Measurements from ENCODE around the gene COL8A1.

COL8A1 gene

DNA sequence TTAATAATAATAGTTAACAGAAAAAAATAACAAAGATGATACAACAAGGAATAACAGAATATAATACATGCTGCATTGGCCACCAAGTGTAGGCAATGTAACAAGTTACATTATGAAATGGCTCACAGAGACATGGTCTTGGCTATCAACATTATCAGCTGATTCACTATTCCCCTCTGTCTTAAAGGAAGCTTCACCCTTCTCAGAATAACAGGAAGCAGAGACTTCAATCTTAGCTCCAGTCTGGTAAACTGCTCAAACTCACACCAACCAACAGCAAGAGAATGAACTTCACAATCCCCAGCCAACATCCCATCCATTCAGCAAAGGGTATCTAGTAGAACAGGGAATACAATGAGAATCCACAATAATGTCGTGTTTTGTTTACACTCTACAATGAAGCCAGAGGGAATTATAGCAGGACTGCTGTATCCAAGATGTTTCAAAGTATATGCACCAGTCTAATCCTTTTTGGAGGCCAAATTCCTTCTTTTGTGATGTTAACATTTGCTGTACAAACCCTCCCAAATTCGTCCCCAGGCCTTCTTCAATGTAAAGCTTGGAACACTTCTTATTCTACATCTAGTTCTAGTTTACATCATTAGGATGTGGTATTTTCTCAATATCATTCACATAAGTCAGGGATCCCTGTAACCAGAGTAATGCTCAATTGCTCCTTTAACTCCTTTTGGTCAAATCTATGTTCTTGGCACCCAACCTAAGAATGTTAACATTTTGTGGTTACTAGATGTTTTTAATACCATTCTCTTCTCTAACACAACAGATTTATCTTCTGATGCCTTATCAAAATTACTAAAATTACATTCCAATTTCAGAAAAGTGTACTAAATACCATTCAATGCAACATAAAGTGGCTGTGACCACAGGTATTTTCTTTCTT, 126.9 kb downstream of the COL8A1 start:
- TF ChIP-seq, protein P1, sequence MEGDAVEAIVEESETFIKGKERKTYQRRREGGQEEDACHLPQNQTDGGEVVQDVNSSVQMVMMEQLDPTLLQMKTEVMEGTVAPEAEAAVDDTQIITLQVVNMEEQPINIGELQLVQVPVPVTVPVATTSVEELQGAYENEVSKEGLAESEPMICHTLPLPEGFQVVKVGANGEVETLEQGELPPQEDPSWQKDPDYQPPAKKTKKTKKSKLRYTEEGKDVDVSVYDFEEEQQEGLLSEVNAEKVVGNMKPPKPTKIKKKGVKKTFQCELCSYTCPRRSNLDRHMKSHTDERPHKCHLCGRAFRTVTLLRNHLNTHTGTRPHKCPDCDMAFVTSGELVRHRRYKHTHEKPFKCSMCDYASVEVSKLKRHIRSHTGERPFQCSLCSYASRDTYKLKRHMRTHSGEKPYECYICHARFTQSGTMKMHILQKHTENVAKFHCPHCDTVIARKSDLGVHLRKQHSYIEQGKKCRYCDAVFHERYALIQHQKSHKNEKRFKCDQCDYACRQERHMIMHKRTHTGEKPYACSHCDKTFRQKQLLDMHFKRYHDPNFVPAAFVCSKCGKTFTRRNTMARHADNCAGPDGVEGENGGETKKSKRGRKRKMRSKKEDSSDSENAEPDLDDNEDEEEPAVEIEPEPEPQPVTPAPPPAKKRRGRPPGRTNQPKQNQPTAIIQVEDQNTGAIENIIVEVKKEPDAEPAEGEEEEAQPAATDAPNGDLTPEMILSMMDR (IDR thresholded peaks at IDR 0.05; ENCODE audit: low read depth, low read length): no peak
- H3K4me3 ChIP-seq (ENCODE audit: low read depth, low read length): no peak overlapping the region

DNA sequence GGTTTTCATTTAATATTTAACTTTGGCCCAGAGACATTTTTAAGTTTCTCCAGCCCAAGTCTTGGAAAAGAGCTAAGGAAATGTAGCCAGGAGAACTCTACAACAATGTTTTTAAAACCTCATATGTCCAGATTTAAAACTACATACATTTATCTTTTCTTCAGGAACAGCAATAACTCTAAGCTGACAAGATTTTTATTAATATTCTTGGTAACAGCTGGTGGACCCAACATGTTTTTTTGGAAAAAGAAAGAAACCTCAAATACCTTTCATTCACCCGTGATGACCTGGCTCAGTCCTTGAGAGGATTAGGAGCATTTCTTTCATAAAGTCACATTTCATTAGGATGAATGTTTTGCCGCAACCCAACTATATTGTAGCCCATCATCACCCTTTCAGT, 128.9 kb downstream of the COL8A1 start:
- TF ChIP-seq, protein P1 (IDR thresholded peaks at IDR 0.05; ENCODE audit: low read depth, low read length): no peak
- H3K4me3 ChIP-seq (ENCODE audit: low read depth, low read length): no peak overlapping the region

DNA sequence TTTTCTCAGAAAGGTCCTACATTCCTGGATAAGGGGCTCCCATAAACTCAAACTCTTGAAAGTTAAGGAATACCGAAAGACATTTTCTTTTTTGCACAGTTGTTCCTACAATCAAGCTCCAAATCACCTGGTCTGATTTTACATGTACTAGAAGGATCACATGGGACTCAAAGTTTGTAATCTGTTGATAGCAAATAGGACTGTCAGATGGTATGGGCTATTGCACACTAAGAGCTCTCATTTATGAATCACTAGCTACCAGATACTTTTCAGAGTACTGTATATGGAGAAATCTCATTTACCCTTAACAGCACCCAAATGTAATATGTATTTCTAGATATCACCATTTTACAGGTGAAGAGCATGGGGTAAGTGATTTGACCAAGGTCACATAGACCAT, 129.7 kb downstream of the COL8A1 start:
- H3K4me3 ChIP-seq (ENCODE audit: low read depth, low read length): no peak overlapping the region
- TF ChIP-seq, protein P1 (IDR thresholded peaks at IDR 0.05; ENCODE audit: low read depth, low read length): no peak

DNA sequence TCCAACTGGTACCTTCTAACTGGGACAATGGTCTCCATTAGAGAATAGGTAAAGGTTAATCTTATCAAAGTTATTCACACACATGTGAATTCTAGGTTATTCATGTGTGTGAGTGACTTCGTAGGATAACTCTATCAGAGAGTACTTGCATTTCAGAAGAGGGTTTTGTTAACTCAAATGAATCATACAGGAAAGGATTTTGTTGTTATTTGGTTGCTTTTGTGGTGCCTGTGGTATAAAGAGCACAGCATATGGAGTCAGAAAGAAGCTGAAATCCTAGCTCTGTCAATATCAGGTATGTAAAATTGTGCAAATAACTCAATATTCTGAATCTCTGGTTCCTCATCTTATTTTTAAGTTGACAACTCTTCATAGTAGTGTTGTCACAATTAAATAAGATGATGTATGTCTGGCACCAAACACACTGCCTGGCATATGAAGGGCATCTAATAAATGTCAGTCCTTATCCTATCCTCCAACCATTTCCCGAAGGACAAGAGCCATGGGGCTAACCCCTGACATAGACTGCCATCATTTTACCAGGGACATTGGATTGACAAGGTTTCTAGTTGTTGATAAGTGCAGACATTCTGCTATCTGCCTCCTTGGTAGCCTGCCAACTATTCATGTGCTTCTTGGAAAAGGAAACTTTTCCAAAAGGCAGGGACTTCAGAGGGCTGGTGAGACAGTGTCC, 130.6 kb downstream of the COL8A1 start:
- H3K4me3 ChIP-seq (ENCODE audit: low read depth, low read length): no peak overlapping the region
- TF ChIP-seq, protein P1 (IDR thresholded peaks at IDR 0.05; ENCODE audit: low read depth, low read length): no peak

DNA sequence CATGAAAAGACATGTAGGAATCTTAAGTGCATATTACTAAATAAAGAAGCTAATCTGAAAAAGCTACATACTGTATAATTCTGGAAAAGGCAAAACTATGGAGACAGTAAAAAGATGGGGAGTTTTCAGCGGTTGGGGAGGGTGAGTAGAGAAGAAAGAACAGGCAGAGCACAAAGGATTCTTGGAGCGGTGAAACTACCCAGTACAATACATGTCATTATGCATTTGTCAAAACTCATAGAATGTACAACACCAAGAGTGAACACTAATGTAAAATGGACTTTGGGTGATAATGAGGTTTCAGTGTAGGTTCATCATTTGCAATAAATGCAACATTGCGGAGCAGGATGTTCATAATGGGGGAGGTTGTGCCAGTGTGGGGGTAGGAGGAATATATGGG, 133.8 kb downstream of the COL8A1 start:
- TF ChIP-seq, protein P1 (IDR thresholded peaks at IDR 0.05; ENCODE audit: low read depth, low read length): no peak
- no peak overlapping the region for H3K4me3 ChIP-seq (ENCODE audit: low read depth, low read length)

DNA sequence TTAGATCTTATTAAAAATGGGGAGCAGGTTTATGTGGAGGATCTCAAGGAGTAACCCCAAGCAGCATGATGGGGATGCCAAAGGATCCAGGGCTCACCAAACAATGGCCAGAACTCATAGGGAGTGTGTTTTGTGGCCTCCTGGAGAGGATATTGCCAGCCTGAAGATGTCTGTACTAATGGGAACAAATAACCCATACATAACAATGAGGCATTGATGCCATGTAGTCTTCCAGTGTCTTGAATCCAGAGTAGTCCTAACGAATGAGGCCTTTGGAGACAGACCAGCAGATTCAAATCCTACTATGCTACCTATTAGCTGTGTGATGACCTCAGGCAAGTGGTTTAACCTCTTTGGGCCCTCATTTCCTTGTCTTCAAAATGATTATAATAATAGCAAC, 134.3 kb downstream of the COL8A1 start:
- H3K4me3 ChIP-seq (ENCODE audit: low read depth, low read length): no peak overlapping the region
- TF ChIP-seq, protein P1 (IDR thresholded peaks at IDR 0.05; ENCODE audit: low read depth, low read length): no peak

DNA sequence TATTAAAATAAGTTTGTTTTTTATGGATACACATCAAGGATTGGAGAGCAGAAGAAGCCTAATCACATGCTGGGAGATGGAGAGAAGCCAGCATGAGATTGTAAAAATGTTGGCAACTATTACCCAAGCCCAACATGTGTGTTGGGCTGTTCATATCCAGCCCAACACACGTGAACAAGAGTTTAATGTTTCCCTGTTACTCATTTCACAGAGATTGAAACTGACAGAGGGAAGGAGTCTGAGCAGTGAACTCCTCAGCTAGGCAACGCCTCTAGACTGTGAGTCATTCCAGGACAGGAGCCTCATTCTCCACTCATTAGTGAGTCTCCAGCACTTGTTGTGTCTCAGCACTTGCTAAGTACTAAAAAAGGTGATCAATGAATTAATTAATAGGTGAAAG, 136.1 kb downstream of the COL8A1 start:
- TF ChIP-seq, protein P1 (IDR thresholded peaks at IDR 0.05; ENCODE audit: low read depth, low read length): no peak
- H3K4me3 ChIP-seq (ENCODE audit: low read depth, low read length): no peak overlapping the region

All from WI38 (cell line).